Endothelial cell of umbilical vein (primary cell): ENCODE results near the gene ZNF121. TPM values are rescaled to one million over a fixed set of nuclear protein-coding genes. Genes with fewer than 3 reads are reported as not detected.

ENCODE experiments used
- BruUV-seq: library from RNA; stranded (reverse); fragments of 400-500 nt; replicated peaks from 2 replicates; lab custom pipeline; 2021; lab: Mats Ljungman, UMichigan
- CTCF ChIA-PET: fragments of 300-600, 350-600 bp; sonication (Branson Sonifier 250); formaldehyde crosslinking; loops from one replicate; lab custom pipeline; 2021; ENCODE audit warnings: antibody characterized with exemption, inconsistent platforms; lab: Charles Lee
- POLR2A ChIA-PET: fragments of 300-600, 350-600 bp; sonication (Branson Sonifier 250); formaldehyde crosslinking; loops from one replicate; lab custom pipeline; 2021; ENCODE audit warnings: antibody characterized with exemption, inconsistent platforms; lab: Charles Lee
- DNase-seq: peaks from one replicate; pipeline ENCODE4 v3.0.0-alpha.2; 2011; ENCODE audit warnings: low read depth, low spot score
- FAIRE-seq: peaks from 2 replicates; lab custom pipeline; 2011; peaks lifted over from hg19 to GRCh38; lab: Jason Lieb, UNC
- H2AFZ ChIP-seq: 2 replicates; pipeline ENCODE4 v1.6.0; 2012; ENCODE audit warnings: low read depth, low read length, control low read depth, inconsistent platforms
- H3K27ac ChIP-seq: 2 replicates; pipeline ENCODE4 v1.5.1; 2011; ENCODE audit warnings: low read depth, mild to moderate bottlenecking, control low read depth, low read length, moderate library complexity; ENCODE audit not compliant: insufficient read depth
- H3K27me3 ChIP-seq, 2 experiments: 2 replicates each; pipeline versions ENCODE4 v1.6.0 to v1.6.1; 2011; ENCODE audit warnings: low read length in 2 of 2, mixed read lengths in 1 of 2; ENCODE audit not compliant: control insufficient read depth in 2 of 2, insufficient read depth in 2 of 2
- H3K36me3 ChIP-seq, 2 experiments: 2 replicates in 1 of 2; 3 replicates in 1 of 2; pipeline ENCODE4 v1.5.1; 2011; ENCODE audit warnings: low read length in 2 of 2, mild to moderate bottlenecking in 1 of 2, moderate library complexity in 1 of 2; ENCODE audit not compliant: control insufficient read depth in 2 of 2, insufficient read depth in 2 of 2; ENCODE audit errors: extremely low read depth in 1 of 2
- H3K4me1 ChIP-seq: 3 replicates; pipeline ENCODE4 v1.5.1; 2011; ENCODE audit warnings: mild to moderate bottlenecking, low read length; ENCODE audit not compliant: control insufficient read depth, insufficient read depth; ENCODE audit errors: extremely low read depth
- H3K4me2 ChIP-seq: 2 replicates; pipeline ENCODE4 v1.6.1; 2011; ENCODE audit warnings: low read length, control low read depth, mixed read lengths; ENCODE audit not compliant: insufficient read depth
- H3K4me3 ChIP-seq, 3 experiments: fragments of 200-600 bp in 1 of 3; sonication (generic), shearing (Covaris generic) in 1 of 3; replicated peaks in 1 of 3; 2 replicates each; pipeline ENCODE4 v1.5.1; 2011 to 2016; ENCODE audit warnings: control low read depth in 3 of 3, low read length in 3 of 3, mild to moderate bottlenecking in 2 of 3, inconsistent platforms in 1 of 3, low read depth in 1 of 3, moderate library complexity in 1 of 3; ENCODE audit not compliant: insufficient read depth in 1 of 3
- H3K79me2 ChIP-seq: 2 replicates; pipeline ENCODE4 v1.6.0; 2012; ENCODE audit warnings: low read length, inconsistent platforms; ENCODE audit not compliant: control insufficient read depth, insufficient read depth
- H3K9ac ChIP-seq: replicated peaks from 2 replicates; pipeline ENCODE3; 2011; ENCODE audit warnings: low read length, control low read depth; ENCODE audit not compliant: insufficient read depth; ENCODE audit errors: extremely low read depth
- H3K9me1 ChIP-seq: replicated peaks from 3 replicates; pipeline ENCODE4 v1.6.0; 2011; ENCODE audit warnings: mild to moderate bottlenecking, low read length; ENCODE audit not compliant: control insufficient read depth, insufficient read depth; ENCODE audit errors: extremely low read depth
- H3K9me3 ChIP-seq: replicated peaks from 2 replicates; pipeline ENCODE4 v1.5.1; 2012; ENCODE audit warnings: low read length, inconsistent platforms; ENCODE audit not compliant: control insufficient read depth, insufficient read depth
- H4K20me1 ChIP-seq: replicated peaks from 2 replicates; pipeline ENCODE3; 2011; ENCODE audit warnings: mild to moderate bottlenecking, low read length; ENCODE audit not compliant: control insufficient read depth, insufficient read depth; ENCODE audit errors: extremely low read depth
- CTCF ChIP-seq, 2 donors: IDR thresholded peaks; 1 replicate in 1 of 2; 2 replicates in 1 of 2; pipeline ENCODE4 v1.5.1; 2011; ENCODE audit warnings: low read length in 2 of 2, mild to moderate bottlenecking in 2 of 2, moderate library complexity in 2 of 2, control low read depth in 1 of 2, inconsistent platforms in 1 of 2, low read depth in 1 of 2; ENCODE audit not compliant: insufficient read depth in 1 of 2; ENCODE audit errors: extremely low read depth in 1 of 2
- EZH2 ChIP-seq: IDR thresholded peaks from 2 replicates; pipeline ENCODE4 v1.6.1; 2012; ENCODE audit warnings: borderline replicate concordance, low read depth, mild to moderate bottlenecking, moderate library complexity, low read length, inconsistent platforms; ENCODE audit not compliant: severe bottlenecking
- FOS ChIP-seq: IDR thresholded peaks from 2 replicates; pipeline ENCODE4 v1.6.1; 2011; ENCODE audit warnings: mild to moderate bottlenecking, low read length, moderate library complexity, borderline replicate concordance; ENCODE audit not compliant: insufficient read depth
- GATA2 ChIP-seq: IDR thresholded peaks from 2 replicates; pipeline ENCODE4 v1.7.0; 2011; ENCODE audit warnings: low read depth, mild to moderate bottlenecking, moderate library complexity, mixed read lengths, low read length; ENCODE audit not compliant: insufficient read length, insufficient read depth
- JUN ChIP-seq: IDR thresholded peaks from 2 replicates; pipeline ENCODE4 v1.6.1; 2011; ENCODE audit warnings: borderline replicate concordance, low read depth; ENCODE audit not compliant: insufficient read length, insufficient read depth
- MAX ChIP-seq: IDR thresholded peaks from 2 replicates; pipeline ENCODE4 v1.6.1; 2011; ENCODE audit not compliant: insufficient read depth, insufficient read length
- MYC ChIP-seq: IDR thresholded peaks from one replicate; pipeline ENCODE4 v1.6.1; 2011; ENCODE audit warnings: mild to moderate bottlenecking, low read depth, low read length
- POLR2A ChIP-seq: IDR thresholded peaks from 2 replicates; pipeline ENCODE4 v1.6.1; 2012; ENCODE audit warnings: low read depth, mild to moderate bottlenecking, control low read depth, low read length
- POLR2AphosphoS5 ChIP-seq: IDR thresholded peaks from 2 replicates; pipeline ENCODE4 v1.6.1; 2012; ENCODE audit warnings: low read depth, mild to moderate bottlenecking, control low read depth, low read length, moderate library complexity; ENCODE audit not compliant: insufficient read depth
- dilution Hi-C: fragments of 300-500 bp; cut with MboI; formaldehyde crosslinking; loops from one replicate; pipeline ENCODE4 v1.15.0; 2019; ENCODE audit warnings: low sequenced_read_pairs; ENCODE audit not compliant: extremely low pct_ligation_motif_present
- intact Hi-C: fragments of 100-400 bp; cut with micrococcal nuclease; formaldehyde crosslinking; loops from one replicate; pipeline ENCODE4 v1.10.0; 2022
- polyA plus RNA-seq, 4 experiments: library from polyadenylated mRNA; depleted of rRNA in 3 of 4; stranded (reverse) in 3 of 4; unstranded in 1 of 4; fragments of >200 nt; gene quantifications; 2 replicates each; pipeline versions ENCODE4 v1.2.1 to v1.2.3, GENCODE V29; 2011 to 2012; ENCODE audit warnings: missing spikeins in 1 of 4
- total RNA-seq: library from RNA; stranded (reverse); gene quantifications from 2 replicates; pipeline ENCODE4 v1.2.3, GENCODE V29; 2021

The ZNF121 gene
- total and polyA plus RNA-seq, 2 donors (not counting 3 experiments of a cell fraction or from before 2014, with no cell fraction given) = 2.3 to 25.1 TPM

- no peak overlapping the region for H3K4me2 ChIP-seq
- H3K9me1 ChIP-seq = no peaks in the 10 kb centered on the region
- no peaks in the 10 kb centered on the region for H3K79me2 ChIP-seq
- H3K27me3 ChIP-seq = no peaks in the 10 kb centered on the region
- ChIA-PET CTCF (no interaction called here), POLR2A (no interaction called here)
- DNase-seq (no peak), FAIRE-seq (no peak)
- H3K9ac ChIP-seq = no peak overlapping the region
- intact Hi-C loops (loop anchor here (10.0 kb wide), 1 partner anchor 179 kb away; no protein-coding TSS in a partner anchor), dilution Hi-C loops (no loop called here)
- H3K27ac ChIP-seq = no peak overlapping the region
- peaks cover 37% of the 10 kb centered on the region for H3K9me3 ChIP-seq
- no TSS peak for BruUV-seq
- TF ChIP-seq POLR2AphosphoS5 = no peak
- TF ChIP-seq FOS = no peak
- TF ChIP-seq MAX = no peak
- no peak for TF ChIP-seq JUN
- TF ChIP-seq GATA2 = no peak
- no peak for TF ChIP-seq EZH2
- TF ChIP-seq MYC = no peak
- TF ChIP-seq CTCF (IDR thresholded peaks at IDR 0.05; ENCODE audit: extremely low read depth in 1 of 2, insufficient read depth in 1 of 2, low read depth in 1 of 2, low read length in 2 of 2) = no peak
- no peak for TF ChIP-seq POLR2A
- H3K36me3 ChIP-seq = peaks cover 6 to 8% of the 10 kb centered on the region in 2 experiments
- H2AFZ ChIP-seq = no peak overlapping the region
- no peaks in the 10 kb centered on the region for H4K20me1 ChIP-seq
- no peak overlapping the region for H3K4me3 ChIP-seq
- H3K4me1 ChIP-seq = no peaks in the 10 kb centered on the region
Observed at GRCh38 chr19:9523885-9524474, 60.3 kb downstream of the ZNF121 start.

Other genes with a start within 250 kb of the ZNF121 start
- gene ZNF177, start 221.5 kb downstream of the ZNF121 start, total RNA-seq = 0.42 and 0.69 TPM in 2 replicates
- 0.76 and 0.86 TPM in 2 replicates for gene ZNF177, start 221.5 kb downstream of the ZNF121 start, polyA plus RNA-seq
- gene ZNF266, start 148.9 kb downstream of the ZNF121 start, total RNA-seq = 16.7 and 17.0 TPM in 2 replicates
- 11.8 and 16.7 TPM in 2 replicates for gene ZNF266, start 148.9 kb downstream of the ZNF121 start, polyA plus RNA-seq
- not detected in 2 replicates for gene ZNF560, start 85.9 kb downstream of the ZNF121 start, total RNA-seq
- 0.03 and 0.06 TPM in 2 replicates for gene ZNF560, start 85.9 kb downstream of the ZNF121 start, polyA plus RNA-seq
- gene ZNF426, start 45.9 kb downstream of the ZNF121 start, total RNA-seq = 14.6 and 16.1 TPM in 2 replicates
- gene ZNF426, start 45.9 kb downstream of the ZNF121 start, polyA plus RNA-seq = 2.0 and 2.4 TPM in 2 replicates
- gene ZNF561, start 36.7 kb upstream of the ZNF121 start, total RNA-seq = 39.4 and 44.9 TPM in 2 replicates
- gene ZNF561, start 36.7 kb upstream of the ZNF121 start, polyA plus RNA-seq = 22.8 and 23.7 TPM in 2 replicates
- gene ZNF562, start 90.6 kb upstream of the ZNF121 start, total RNA-seq = 22.3 and 27.0 TPM in 2 replicates
- gene ZNF562, start 90.6 kb upstream of the ZNF121 start, polyA plus RNA-seq = 5.7 and 6.3 TPM in 2 replicates
- gene ZNF846, start 184.2 kb upstream of the ZNF121 start, total RNA-seq = 6.9 and 8.3 TPM in 2 replicates
- 2.7 and 3.9 TPM in 2 replicates for gene ZNF846, start 184.2 kb upstream of the ZNF121 start, polyA plus RNA-seq
- gene FBXL12, start 234.6 kb upstream of the ZNF121 start, total RNA-seq = 25.8 and 26.9 TPM in 2 replicates
- 33.3 and 47.5 TPM in 2 replicates for gene FBXL12, start 234.6 kb upstream of the ZNF121 start, polyA plus RNA-seq
- 351 and 364 TPM in 2 replicates for gene UBL5, start 243.4 kb upstream of the ZNF121 start, total RNA-seq
- 839 and 1,226 TPM in 2 replicates for gene UBL5, start 243.4 kb upstream of the ZNF121 start, polyA plus RNA-seq